HG03196 (cell line): Measurements from ENCODE around the gene DNAAF5.
"Not testable (repeated sequence)": the region's sequence is repeated elsewhere in the genome, so short reads cannot be mapped to it uniquely, and the experiment has no call there.

Experiments
- ATAC-seq: cut with Tn5 transposase; IDR thresholded peaks from one replicate; pipeline ENCODE4 v1.9.1; 2021; ENCODE audit not compliant: unreplicated experiment

DNAAF5 gene

DNA sequence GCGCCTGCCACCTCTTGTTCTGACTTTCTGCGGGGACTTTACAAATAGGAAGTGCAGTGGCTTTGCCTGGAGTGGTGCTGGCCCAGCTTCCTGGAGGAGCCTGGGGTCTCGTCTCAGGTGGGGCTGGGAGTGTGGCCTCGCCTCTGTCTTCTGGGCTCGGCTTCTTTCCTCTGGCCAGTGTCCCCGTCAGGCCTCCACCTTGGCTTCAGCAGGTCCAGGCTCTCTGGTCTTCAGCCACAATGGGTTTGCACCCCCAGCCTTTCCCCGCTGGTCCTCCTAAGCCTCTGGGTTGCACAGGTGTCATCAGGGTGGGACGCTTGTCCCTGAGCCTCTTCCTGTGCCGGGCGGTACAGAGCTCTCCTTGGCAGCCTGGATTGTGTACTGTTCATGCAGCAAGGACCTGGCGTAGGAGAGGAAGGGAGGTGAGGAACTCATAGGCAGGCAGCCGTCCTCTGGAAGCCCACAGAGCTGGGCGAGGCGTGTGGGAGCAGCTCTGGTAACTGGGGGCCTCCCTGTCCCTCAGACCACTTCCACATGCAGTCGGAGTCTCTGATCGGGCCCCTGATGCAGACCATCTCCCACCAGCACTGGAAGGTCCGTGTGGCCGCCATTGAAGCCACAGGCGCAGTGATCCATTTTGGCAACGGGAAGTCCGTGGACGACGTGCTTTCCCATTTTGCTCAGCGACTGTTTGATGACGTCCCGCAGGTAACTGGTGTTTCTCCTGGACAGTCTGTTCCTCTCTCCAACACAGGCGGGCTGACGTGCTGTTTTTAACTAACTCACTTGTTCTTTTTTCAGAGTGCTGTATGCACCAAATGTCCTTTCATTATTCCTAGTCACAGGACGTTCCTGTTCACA lies 2.9 kb downstream of the DNAAF5 start:
- no peak for ATAC-seq

DNA sequence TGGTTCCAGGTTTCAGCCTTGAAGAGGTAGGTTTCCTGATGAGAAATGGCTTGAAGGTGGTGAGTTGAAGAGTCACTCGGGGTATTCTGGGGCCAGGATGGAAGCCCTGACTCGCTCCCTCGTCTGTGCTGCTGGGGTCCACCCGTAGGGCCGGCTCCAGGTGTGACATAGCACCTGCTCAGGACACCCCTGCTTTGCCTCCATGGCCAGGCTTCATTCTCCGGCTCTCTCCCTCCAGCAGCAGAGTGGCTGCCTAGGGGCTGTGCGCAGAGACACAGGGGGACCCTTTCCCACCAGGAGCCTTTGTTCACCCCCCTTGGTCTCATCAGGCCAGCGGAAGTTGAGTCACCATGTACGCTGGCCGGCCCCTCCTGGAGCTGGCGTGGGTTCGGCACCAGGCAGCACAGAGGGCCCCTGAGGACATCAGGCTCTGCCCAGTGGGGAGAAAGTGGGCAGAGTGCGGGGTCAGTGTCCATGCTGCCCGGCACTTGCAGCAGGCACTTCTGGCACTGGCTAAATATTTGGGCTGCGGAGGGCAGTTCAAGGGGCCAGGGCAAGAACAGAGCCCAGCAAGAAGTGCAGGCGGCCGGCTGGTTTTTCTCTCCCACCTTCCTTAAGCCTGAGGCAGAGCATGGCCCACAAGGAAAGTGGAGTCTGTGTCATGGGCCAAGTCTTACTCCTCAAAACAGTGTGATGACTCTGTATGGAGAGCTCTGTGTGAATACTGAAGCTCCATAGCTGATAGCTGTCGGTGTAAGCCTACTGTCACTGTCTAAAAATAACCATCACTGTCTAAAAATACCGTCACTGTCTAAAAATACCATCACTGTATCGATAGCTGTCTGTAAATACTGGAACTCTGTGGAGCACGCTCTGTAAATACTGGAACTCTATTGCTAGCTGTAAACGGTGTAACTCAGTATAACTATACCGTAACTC lies 4.3 kb downstream of the DNAAF5 start:
- no peak for ATAC-seq

DNA sequence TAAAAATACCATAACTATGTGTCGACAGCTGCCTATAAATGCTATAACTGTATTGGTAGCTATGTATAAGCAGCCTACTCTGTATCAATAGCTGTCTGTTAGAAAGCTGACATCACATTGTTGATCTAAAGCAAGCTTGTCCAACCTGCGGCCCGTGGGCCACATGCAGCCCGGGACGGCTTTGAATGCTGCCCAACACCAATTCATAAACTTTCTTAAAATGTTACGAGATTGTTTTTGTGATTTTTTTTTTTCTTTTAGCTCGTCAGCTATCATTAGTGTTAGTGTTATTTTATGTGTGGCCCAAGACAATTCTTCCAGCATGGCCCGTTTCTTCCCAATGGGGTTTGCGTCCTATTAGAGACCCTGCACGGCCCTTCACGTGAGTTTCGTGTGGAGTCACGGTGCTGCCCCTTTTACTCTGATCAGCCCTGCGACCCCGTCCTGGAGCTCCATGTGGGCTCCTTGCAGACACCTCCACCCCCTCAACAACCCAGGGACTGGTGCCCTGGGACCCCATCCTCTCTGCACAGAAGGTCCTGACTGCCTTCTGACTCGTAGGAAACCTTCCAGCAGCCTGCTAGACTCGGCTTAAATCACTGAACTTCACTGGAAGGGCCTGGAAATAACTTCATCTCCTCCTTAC lies 5.1 kb downstream of the DNAAF5 start:
- ATAC-seq: no peak

DNA sequence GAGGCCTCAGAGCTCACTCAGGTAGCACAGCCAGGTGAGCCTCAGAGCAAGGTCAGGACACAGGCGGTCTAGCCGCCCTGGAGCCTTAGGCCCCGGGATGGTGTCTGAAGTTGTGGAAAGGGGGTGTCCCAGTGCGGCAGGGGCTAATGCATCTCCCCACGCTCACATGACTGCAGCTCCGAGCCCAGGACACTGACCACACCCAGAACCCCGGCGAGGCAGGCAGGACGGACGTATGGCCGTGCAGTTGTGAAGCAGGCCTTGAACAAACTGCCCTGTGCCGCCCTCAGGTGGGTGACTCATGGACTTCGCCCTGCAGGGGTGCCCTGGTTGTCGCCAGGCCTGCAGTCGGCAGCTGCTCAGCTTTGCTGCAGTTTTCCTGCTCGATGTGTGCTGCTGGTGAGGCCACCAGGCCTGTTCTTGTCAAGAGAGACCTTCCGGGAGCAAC lies 5.6 kb downstream of the DNAAF5 start:
- no peak for ATAC-seq

DNA sequence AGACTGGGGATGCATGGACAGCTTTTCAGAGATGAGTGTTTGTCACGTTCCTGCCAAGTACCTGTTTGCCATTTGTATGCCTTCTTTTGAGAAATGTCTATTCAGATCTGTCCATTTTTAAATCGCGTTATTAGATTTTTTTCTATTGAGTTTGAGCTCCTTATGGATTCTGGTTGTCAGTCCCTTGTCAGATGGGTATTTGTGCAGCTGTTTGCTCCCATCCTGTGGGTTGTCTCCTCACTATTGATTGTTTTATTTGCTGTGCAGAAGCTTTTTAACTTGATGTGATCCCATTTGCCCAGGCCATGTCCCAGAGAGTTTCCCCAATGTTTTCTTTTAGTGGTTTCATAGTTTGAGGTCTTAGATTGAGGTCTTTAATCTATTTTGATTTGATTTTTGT lies 6.1 kb downstream of the DNAAF5 start:
- no peak for ATAC-seq

DNA sequence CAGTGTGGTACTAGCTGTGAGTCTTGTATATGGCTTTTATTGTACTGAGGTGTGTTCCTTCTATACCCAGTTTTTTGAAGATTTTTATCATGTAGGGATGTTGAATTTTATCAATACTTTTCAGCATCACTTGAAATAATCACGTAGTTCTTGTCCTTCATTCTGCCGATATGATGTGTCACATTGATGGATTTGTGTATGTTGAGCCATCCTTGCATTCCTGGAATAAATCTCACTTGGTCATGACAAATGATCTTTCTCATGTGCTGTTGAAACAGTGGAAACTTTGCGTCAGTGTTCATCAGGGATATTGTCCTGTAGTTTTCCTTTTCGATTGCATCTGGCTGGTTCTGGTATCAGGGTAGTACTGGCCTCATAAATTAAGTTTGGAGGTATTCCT lies 7.7 kb downstream of the DNAAF5 start:
- ATAC-seq: no peak

DNA sequence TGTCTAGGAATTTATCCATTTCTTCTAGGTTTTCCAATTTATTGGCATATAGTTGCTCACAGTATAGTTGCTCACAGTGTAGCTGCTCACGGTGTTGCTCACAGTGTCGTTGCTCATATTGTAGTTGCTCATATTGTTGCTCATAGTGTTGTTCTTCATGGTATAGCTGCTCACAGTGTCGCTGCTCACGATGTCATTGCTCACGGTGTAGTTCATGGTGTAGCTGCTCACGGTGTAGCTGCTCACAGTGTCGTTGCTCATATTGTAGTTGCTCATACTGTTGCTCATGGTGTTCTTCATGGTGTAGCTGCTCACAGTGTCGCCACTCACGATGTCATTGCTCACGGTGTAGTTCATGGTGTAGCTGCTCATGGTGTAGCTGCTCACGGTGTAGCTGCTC lies 8.3 kb downstream of the DNAAF5 start:
- no peak for ATAC-seq

DNA sequence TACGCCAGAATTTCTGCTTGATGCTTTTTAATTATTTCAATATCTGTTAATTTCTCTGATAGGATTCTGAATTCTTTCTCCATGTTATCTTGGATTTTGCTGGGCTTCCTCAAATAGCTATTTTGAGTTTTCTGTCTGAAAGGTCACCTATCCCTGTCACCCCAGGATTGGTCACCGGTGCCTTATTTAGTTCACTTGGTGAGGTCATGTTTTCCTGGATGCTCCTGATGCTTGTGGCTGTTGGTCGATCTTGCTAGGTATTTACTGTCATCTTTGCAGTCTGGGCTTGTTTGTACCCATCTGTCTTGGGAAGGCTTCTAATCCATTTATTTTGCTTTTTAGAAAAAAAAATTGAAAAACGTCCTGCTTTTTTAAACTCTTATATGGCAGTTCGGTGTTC lies 11.7 kb downstream of the DNAAF5 start:
- no peak for ATAC-seq

DNA sequence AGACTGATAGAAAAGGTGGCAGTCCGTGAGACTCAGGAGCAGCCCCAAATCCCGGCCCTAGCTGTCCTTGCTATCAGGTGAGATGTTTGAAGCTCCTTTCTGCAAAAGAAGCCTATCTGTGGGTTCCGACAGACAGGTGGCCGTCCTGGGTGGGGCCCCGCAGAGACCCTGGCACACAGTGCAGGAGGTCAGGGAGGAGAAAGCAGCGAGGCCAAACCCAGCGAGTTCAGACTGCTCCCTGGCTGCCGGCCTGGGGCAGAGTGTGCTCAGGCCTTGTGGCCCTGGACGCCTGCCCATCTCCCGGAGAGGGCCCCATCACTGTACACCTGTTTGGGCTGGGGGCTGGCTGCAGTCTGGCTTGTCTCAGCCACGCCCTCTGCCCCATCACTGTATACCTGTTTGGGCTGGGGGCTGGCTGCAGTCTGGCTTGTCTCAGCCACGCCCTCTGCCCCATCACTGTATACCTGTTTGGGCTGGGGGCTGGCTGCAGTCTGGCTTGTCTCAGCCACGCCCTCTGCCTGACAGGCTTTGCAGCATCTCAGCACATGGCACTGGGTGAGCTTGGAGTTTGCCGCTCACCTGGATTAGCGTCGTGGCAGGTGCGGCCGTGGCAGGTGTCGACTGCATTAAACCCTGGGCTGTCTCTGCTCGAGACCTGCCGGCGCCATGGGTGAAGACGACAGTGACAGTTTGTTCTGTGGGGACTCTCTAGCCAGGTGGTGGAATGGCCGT lies 12.4 kb downstream of the DNAAF5 start:
- no peak for ATAC-seq

DNA sequence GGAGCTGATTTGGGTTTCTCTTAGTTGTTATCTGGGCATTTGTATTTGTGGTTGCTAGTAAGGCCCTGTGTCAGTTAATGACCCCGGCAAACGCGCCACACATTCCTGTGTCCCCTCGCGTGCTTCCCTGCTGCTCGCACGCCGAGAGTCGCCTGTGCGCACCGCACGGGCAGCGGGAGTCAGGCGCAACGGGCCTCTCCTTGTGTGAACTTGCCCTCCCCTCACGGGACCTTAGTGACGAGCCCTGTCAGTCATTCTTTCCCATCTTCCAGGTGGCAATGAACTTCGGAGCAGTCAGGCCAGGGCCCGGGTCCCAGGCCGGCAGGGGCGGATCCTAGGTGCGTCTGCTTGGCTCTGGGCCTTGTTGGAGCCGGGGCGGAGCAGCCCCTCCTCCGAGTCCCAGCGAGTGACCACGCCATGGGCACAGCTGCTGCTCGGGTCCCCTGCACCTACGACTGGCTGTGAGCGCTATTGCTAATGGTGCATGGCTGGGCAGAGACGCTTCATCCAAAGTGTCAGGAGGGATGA lies 13.0 kb downstream of the DNAAF5 start:
- no peak for ATAC-seq

DNA sequence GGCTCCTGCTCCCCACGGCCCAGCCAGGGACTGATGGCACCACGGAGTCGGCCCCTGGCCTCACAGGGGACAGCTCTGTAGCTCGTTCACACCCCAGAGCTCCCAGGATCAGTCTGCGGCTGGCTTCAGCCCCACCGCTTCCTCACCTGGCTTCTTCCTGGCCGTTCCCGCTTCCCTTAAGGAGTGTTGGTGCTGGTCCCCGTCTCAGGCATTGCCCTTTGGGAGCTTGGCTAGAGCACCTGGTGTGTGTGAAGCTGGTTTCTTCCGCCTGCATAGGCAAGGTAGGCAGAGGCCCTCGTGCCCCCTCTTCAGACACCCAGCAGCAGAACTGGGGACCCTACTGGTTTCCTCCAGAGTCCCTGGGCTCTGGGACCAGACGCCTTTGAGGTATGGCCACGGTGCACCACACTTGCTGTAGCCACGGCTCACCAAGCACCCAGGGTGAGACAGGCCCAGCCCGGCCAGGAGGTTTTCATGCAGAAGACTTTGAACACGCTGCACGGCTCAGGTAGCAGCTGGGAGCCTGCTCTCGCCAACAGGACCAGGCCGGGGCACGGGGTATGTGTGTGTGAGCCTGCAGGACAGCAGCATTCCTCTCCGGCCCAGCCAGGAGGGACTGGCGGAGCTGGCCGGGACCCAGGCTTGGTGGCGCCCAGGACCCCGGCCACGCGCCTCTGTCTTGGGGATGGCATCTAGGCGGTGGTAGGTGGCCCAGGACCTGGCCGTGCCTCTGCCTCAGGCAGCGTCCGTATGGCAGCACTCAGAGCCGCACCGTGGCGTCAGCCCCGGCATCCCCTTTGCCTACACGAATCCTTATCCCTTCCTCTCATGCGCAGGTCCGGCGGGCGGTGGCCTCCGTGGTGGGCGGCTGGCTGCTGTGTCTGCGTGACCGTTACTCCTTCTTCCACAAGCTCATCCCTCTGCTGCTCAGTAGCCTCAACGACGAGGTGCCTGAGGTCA lies 13.8 kb downstream of the DNAAF5 start:
- ATAC-seq: no peak

DNA sequence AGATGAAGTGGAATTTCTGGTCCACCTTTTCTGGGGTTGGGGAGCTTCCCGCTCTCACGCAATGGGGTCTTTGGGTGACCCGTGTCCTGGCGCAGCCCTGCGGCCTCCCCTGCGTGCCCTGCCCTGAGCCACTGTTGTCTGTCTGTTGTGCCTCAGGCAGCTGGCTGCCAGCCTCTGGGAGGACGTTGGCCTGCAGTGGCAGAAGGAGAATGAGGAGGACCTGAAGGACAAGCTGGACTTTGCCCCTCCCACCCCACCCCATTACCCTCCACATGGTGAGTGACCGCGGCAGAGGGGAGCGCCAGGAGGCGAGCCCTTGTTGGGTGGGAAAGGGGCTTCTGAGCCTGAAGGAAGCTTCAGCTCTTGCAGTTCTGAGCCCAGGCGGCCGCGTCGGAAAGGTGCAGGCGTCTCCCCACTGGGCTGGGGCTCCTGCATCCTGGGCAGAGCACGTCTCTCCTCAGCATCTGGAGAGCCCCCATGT lies 14.7 kb downstream of the DNAAF5 start:
- ATAC-seq: no peak

DNA sequence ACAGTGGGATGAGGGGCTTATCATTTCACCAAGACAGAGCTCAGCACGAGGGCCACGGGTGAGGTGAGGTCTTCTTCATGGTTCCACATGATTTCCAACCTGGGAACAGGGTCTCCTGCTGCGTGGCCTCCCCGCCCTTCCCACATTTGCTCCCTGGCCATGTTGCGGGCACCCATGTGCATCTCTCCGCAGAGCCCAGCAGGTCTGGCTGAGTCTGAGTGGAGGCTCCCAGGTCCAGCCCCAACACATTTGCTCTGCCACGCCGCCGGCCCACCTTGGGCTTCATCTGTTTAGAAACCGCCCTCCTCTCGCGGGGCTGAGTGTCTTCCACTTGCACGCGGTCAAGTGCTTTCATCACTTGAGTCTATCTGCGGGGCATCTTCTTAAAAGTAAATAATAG lies 15.4 kb downstream of the DNAAF5 start:
- ATAC-seq: no peak

DNA sequence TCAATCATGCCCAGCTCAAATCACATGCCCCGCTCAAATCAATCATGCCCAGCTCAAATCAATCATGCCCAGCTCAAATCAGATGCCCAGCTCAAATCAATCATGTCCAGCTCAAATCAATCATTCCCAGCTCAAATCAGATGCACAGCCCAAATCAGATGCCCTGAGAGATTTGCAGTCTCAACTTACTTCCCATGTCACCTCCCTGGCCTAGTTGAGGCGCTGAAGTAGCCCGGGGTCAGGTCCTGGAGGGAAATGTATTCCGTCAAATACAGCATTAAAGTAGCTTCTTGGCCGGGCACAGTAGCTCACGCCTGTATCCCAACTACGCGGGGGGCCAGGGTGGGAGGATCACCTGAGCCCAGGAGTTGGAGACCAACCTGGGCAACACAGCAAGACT lies 16.3 kb downstream of the DNAAF5 start:
- no peak for ATAC-seq

DNA sequence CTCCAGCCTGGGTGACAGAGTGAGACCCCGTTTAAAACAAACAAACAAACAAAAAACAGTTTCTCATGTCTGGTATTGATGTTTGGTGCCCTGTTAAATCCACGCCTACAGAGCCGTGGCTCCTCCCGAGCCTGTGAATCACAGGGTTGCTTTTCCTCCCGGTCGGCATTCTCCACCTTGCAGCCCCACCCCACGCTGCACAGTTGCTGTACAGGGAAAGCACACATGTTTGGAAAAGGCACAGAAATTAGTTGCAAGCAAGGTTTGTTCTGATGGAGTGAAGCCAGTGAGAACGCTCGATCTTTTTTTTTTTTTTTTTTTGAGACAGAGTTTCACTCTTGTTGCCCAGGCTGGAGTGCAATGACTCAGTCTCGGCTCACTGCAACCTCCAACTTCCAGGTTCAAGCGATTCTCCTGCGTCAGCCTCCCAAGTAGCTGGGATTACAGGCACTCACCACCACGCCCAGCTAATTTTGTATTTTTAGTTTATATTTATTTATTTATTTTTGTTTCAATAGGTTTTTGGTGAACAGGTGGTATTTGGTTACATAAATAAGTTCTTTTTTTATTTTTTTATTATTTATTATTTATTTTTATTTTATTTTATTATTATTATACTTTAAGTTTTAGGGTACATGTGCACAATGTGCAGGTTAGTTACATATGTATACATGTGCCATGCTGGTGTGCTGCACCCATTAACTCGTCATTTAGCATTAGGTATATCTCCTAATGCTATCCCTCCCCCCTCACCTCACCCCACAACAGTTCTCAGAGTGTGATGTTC lies 17.0 kb downstream of the DNAAF5 start:
- not testable (repeated sequence) for ATAC-seq

DNA sequence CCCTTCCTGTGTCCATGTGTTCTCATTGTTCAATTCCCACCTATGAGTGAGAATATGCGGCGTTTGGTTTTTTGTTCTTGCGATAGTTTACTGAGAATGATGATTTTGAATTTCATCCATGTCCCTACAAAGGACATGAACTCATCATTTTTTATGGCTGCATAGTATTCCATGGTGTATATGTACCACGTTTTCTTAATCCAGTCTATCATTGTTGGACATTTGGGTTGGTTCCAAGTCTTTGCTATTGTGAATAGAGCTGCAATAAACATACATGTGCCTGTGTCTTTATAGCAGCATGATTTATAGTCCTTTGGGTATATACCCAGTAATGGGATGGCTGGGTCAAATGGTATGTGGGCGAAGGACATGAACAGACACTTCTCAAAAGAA lies 17.6 kb downstream of the DNAAF5 start:
- not testable (repeated sequence) for ATAC-seq

DNA sequence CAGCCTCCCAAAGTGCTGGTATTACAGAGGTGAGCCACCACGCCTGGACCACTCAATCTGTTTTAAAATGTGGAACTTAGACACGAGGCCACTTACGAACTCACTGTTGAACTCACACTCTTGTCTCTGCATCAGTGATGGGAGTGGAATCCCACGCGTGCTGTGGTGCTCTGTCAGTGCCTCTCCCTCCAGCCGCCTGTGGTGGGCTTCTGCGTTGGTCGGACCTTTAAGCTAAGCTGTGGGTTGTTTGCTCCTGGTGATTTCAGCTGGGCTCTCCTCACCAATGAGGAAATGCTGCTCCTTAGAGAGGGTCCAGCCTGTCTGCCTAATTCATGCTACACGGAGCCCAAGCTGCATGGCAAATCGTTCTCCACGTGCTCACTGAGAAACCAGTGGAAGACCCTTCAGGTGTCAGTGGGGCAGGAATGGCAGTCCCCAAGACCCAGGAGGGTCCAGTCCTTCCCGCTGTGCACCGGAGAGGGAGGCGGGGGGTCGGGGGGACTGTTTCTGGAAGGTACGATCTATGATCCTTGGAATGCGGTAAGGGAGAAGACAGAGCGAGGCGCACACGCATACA lies 18.4 kb downstream of the DNAAF5 start:
- ATAC-seq: no peak
